SK-N-SH treated with all-trans-retinoic acid at 6 μM for 48 hours (cell line): ENCODE results near the gene ARMH4.

Source experiments
- ATAC-seq: fragments of 200-7000 bp; cut with Tn5 transposase; 3 replicates; pipeline ENCODE4 v1.9.1; 2020; ENCODE audit warnings: mild to moderate bottlenecking, moderate library complexity
- ARNTL ChIP-seq: fragments of 450-650 bp; formaldehyde crosslinking; IDR thresholded peaks from 2 replicates; pipeline ENCODE4 v1.5.0; 2020; ENCODE audit warnings: low read depth, mild to moderate bottlenecking, moderate library complexity, borderline replicate concordance
- BACH2 ChIP-seq: fragments of 250-450 bp; sonication (Bioruptor Pico); IDR thresholded peaks from 2 replicates; pipeline ENCODE4 v1.9.0; 2021; ENCODE audit warnings: mild to moderate bottlenecking, borderline replicate concordance
- CSDC2 ChIP-seq: fragments of 250-450 bp; sonication (Bioruptor Pico); IDR thresholded peaks from 2 replicates; pipeline ENCODE4 v1.5.0; 2020; ENCODE audit warnings: mild to moderate bottlenecking, moderate library complexity
- ESRRG ChIP-seq: fragments of 250-450 bp; sonication (Bioruptor Pico); IDR thresholded peaks from 2 replicates; pipeline ENCODE4 v1.6.1; 2021; ENCODE audit warnings: mild to moderate bottlenecking
- ISL1 ChIP-seq: fragments of 250-450 bp; sonication (Bioruptor Pico); IDR thresholded peaks from 2 replicates; pipeline ENCODE4 v2.1.2; 2022; ENCODE audit warnings: mild to moderate bottlenecking, moderate library complexity
- PPARA ChIP-seq: fragments of 250-450 bp; sonication (Bioruptor Pico); IDR thresholded peaks from 2 replicates; pipeline ENCODE4 v1.5.0; 2020; ENCODE audit warnings: mild to moderate bottlenecking, borderline replicate concordance
- RARB ChIP-seq: fragments of 250-450 bp; sonication (Bioruptor Pico); IDR thresholded peaks from 2 replicates; pipeline ENCODE4 v1.8.0; 2021; ENCODE audit warnings: mild to moderate bottlenecking, moderate library complexity
- SNAI2 ChIP-seq: fragments of 250-450 bp; sonication (Bioruptor Pico); IDR thresholded peaks from 2 replicates; pipeline ENCODE4 v1.5.0; 2020; ENCODE audit warnings: mild to moderate bottlenecking, moderate library complexity
- TCF4 ChIP-seq: fragments of 250-450 bp; sonication (Bioruptor Pico); IDR thresholded peaks from 2 replicates; pipeline ENCODE4 v1.8.0; 2021; ENCODE audit warnings: mild to moderate bottlenecking, moderate library complexity, borderline replicate concordance
- TOX ChIP-seq: fragments of 250-450 bp; sonication (Bioruptor Pico); IDR thresholded peaks from 2 replicates; pipeline ENCODE4 v1.8.0; 2021; ENCODE audit warnings: mild to moderate bottlenecking, moderate library complexity, borderline replicate concordance
- ZC3H10 ChIP-seq: fragments of 250-450 bp; sonication (Bioruptor Pico); IDR thresholded peaks from 2 replicates; pipeline ENCODE4 v1.5.1; 2021; ENCODE audit warnings: mild to moderate bottlenecking, moderate library complexity
- ZFP3 ChIP-seq: fragments of 250-450 bp; sonication (Bioruptor Pico); IDR thresholded peaks from 2 replicates; pipeline ENCODE4 v1.5.0; 2020; ENCODE audit warnings: mild to moderate bottlenecking, moderate library complexity
- ZFP30 ChIP-seq: fragments of 450-650 bp; formaldehyde crosslinking; IDR thresholded peaks from 2 replicates; pipeline ENCODE4 v1.5.0; 2022; ENCODE audit warnings: mild to moderate bottlenecking, moderate library complexity
- ZNF565 ChIP-seq: fragments of 450-650 bp; formaldehyde crosslinking; conservative IDR thresholded peaks from 2 replicates; pipeline ENCODE4 v1.5.0; 2020; ENCODE audit warnings: low read depth, mild to moderate bottlenecking, moderate library complexity
- ZNF70 ChIP-seq: fragments of 450-650 bp; formaldehyde crosslinking; IDR thresholded peaks from 2 replicates; pipeline ENCODE4 v1.5.0; 2020; ENCODE audit warnings: mild to moderate bottlenecking, moderate library complexity
- ZNF8 ChIP-seq: fragments of 450-650 bp; formaldehyde crosslinking; IDR thresholded peaks from 2 replicates; pipeline ENCODE4 v1.5.0; 2020; ENCODE audit warnings: mild to moderate bottlenecking, moderate library complexity
- TF ChIP-seq, protein P1 (sequence below): fragments of 250-450 bp; sonication (Bioruptor Pico); IDR thresholded peaks from 2 replicates; pipeline ENCODE4 v1.8.0; 2020; ENCODE audit warnings: mild to moderate bottlenecking, moderate library complexity, borderline replicate concordance
- TF ChIP-seq, protein P2 (sequence below): fragments of 250-450 bp; sonication (Bioruptor Pico); IDR thresholded peaks from 2 replicates; pipeline ENCODE4 v1.5.1; 2021; ENCODE audit warnings: mild to moderate bottlenecking, moderate library complexity
- TF ChIP-seq, protein P3 (sequence below): fragments of 250-450 bp; sonication (Bioruptor Pico); IDR thresholded peaks from 2 replicates; pipeline ENCODE4 v1.5.1; 2020; ENCODE audit warnings: low read depth, mild to moderate bottlenecking, moderate library complexity
- TF ChIP-seq, protein P4 (sequence below): fragments of 250-450 bp; sonication (Bioruptor Pico); IDR thresholded peaks from 2 replicates; pipeline ENCODE4 v1.5.0; 2020; ENCODE audit warnings: mild to moderate bottlenecking, moderate library complexity

ARMH4 gene

DNA sequence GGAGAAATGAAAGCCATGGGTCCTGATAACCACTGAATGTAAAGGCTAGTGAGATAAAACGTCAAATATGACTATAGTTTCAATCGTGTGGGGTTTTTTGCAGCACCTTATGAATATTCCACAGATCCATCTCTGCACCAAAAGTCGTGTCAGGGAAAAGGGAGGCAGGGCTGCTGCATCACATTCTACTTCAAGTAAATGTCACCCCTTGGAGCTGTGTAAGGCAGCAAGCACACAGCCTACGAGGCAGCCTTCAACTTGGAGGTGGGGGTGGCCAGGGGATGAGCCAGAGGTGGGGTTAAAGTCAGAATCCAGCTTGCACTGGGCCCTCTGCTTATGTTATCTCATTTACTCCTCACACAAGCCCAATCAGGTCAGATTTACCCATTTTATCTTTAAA is 90.4 kb downstream of the ARMH4 start:
- TF ChIP-seq ISL1 (CRISPR knock-in tag) (no peak), ESRRG (CRISPR knock-in tag) (no peak), PPARA (no peak), SNAI2 (no peak), ZFP3 (CRISPR knock-in tag) (no peak)
- no peak for ATAC-seq

DNA sequence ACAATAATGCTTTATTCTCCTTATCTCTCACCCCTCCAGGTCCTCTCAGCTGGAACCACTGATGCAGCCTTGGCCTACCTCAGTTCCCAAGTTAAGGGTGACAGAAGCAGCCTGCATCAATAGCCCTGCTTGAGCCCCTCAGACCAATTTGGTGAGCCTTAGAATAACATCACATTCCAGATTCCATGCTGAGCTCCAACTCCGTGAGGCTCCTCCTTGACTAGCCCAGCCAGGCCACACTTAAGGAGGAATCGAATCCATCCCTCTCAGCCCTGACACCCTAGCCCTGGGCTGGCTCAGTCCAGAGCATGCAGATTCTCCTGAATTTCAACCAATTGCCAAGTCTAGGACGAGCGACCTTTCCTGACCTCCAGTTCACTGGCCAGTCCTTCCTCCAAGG is 91.1 kb downstream of the ARMH4 start:
- ATAC-seq = no peak
- TF ChIP-seq ZNF70 (CRISPR knock-in tag) = no peak

DNA sequence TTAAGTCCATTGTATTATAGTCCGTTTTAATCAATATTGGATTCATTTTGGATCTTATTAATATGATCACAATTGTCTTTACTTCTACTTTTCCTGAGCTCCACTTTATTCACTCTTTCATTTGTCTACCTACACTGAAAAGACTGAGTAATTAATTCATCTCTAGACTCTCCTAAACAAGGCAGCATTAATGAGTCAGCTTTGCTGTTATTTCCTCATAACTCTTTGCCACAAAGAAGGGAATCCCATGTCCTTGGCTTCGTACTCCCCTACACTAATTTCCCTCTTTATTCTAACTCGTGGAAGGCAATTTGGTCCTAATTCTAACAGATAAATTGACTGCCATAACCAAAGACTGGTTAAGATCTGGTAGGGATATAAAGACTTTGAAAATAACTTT is 91.9 kb downstream of the ARMH4 start:
- TF ChIP-seq ZFP30 (CRISPR knock-in tag) (no peak), CSDC2 (CRISPR knock-in tag) (no peak), ISL1 (CRISPR knock-in tag) (no peak), PPARA (no peak), ZNF8 (no peak)
- TF ChIP-seq, protein P1, sequence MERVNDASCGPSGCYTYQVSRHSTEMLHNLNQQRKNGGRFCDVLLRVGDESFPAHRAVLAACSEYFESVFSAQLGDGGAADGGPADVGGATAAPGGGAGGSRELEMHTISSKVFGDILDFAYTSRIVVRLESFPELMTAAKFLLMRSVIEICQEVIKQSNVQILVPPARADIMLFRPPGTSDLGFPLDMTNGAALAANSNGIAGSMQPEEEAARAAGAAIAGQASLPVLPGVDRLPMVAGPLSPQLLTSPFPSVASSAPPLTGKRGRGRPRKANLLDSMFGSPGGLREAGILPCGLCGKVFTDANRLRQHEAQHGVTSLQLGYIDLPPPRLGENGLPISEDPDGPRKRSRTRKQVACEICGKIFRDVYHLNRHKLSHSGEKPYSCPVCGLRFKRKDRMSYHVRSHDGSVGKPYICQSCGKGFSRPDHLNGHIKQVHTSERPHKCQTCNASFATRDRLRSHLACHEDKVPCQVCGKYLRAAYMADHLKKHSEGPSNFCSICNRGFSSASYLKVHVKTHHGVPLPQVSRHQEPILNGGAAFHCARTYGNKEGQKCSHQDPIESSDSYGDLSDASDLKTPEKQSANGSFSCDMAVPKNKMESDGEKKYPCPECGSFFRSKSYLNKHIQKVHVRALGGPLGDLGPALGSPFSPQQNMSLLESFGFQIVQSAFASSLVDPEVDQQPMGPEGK (CRISPR knock-in tag) = no peak
- TF ChIP-seq, all 23 proteins: peak for 0
- no peak for ATAC-seq

DNA sequence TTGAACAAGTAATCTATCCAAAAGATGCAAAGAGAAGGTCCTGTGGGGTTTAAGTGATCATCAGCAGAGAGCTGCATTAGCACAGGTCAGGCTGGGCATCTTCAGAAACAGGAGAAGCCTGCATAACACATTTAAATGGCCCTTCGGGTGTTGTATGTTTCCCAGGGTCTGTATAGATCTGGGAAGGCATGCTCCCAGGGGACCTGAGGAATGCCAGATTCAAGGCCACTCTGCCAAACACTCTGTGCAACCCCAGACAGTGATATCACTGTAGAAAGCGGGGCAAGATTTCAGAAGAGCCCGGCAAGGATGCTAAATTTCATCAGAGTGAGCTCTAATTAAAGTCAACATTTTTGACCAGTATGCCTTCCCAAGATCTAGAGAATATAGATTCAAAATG is 92.9 kb downstream of the ARMH4 start:
- no peak; the same call in 2 of the 3 replicates for ATAC-seq
- TF ChIP-seq, protein P2, sequence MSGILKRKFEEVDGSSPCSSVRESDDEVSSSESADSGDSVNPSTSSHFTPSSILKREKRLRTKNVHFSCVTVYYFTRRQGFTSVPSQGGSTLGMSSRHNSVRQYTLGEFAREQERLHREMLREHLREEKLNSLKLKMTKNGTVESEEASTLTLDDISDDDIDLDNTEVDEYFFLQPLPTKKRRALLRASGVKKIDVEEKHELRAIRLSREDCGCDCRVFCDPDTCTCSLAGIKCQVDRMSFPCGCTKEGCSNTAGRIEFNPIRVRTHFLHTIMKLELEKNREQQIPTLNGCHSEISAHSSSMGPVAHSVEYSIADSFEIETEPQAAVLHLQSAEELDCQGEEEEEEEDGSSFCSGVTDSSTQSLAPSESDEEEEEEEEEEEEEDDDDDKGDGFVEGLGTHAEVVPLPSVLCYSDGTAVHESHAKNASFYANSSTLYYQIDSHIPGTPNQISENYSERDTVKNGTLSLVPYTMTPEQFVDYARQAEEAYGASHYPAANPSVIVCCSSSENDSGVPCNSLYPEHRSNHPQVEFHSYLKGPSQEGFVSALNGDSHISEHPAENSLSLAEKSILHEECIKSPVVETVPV (CRISPR knock-in tag) = no peak
- no peak for TF ChIP-seq ISL1 (CRISPR knock-in tag)
- TF ChIP-seq ZFP30 (CRISPR knock-in tag) = no peak
- no peak for TF ChIP-seq RARB (CRISPR knock-in tag)
- TF ChIP-seq, protein P3, sequence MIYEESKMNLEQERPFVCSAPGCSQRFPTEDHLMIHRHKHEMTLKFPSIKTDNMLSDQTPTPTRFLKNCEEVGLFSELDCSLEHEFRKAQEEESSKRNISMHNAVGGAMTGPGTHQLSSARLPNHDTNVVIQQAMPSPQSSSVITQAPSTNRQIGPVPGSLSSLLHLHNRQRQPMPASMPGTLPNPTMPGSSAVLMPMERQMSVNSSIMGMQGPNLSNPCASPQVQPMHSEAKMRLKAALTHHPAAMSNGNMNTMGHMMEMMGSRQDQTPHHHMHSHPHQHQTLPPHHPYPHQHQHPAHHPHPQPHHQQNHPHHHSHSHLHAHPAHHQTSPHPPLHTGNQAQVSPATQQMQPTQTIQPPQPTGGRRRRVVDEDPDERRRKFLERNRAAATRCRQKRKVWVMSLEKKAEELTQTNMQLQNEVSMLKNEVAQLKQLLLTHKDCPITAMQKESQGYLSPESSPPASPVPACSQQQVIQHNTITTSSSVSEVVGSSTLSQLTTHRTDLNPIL (CRISPR knock-in tag) = no peak
- TF ChIP-seq, protein P4, sequence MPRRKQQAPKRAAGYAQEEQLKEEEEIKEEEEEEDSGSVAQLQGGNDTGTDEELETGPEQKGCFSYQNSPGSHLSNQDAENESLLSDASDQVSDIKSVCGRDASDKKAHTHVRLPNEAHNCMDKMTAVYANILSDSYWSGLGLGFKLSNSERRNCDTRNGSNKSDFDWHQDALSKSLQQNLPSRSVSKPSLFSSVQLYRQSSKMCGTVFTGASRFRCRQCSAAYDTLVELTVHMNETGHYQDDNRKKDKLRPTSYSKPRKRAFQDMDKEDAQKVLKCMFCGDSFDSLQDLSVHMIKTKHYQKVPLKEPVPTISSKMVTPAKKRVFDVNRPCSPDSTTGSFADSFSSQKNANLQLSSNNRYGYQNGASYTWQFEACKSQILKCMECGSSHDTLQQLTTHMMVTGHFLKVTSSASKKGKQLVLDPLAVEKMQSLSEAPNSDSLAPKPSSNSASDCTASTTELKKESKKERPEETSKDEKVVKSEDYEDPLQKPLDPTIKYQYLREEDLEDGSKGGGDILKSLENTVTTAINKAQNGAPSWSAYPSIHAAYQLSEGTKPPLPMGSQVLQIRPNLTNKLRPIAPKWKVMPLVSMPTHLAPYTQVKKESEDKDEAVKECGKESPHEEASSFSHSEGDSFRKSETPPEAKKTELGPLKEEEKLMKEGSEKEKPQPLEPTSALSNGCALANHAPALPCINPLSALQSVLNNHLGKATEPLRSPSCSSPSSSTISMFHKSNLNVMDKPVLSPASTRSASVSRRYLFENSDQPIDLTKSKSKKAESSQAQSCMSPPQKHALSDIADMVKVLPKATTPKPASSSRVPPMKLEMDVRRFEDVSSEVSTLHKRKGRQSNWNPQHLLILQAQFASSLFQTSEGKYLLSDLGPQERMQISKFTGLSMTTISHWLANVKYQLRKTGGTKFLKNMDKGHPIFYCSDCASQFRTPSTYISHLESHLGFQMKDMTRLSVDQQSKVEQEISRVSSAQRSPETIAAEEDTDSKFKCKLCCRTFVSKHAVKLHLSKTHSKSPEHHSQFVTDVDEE (CRISPR knock-in tag) = no peak
- TF ChIP-seq TCF4 (CRISPR knock-in tag) = no peak
- no peak for TF ChIP-seq BACH2 (CRISPR knock-in tag)
- TF ChIP-seq ZC3H10 = no peak
- TF ChIP-seq ESRRG (CRISPR knock-in tag) = no peak
- TF ChIP-seq ARNTL = no peak
- no peak for TF ChIP-seq PPARA
- TF ChIP-seq TOX = no peak
- no peak for TF ChIP-seq ZFP3 (CRISPR knock-in tag)
- TF ChIP-seq CSDC2 (CRISPR knock-in tag) = no peak
- TF ChIP-seq ZNF70 (CRISPR knock-in tag) = no peak
- no peak for TF ChIP-seq SNAI2
- TF ChIP-seq ZNF565 (CRISPR knock-in tag) = no peak

DNA sequence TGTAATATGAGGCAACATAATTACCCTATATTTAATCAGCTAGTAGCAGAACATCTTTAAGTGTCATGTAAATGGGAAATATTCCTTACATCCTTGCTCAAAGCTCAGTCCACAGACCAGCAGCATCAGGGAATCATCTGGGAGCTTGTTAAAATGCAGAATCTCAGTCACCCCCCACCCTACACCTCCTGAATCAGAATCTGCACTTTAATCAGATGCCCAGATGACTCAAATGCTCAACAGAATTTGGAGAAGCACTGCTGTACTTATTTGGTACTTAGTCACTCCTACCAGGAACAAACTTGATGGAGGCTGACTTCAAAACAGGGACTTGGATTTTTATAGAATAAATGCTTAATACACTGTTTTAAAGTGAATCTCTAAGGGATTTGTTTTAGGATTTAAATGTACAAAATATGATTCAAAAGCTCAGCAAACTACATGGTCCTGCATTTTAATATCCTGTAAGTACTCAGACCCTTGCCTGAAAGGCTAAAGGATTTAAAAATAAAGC is 96.5 kb downstream of the ARMH4 start:
- no peak for ATAC-seq
- TF ChIP-seq ARNTL (no peak), ZNF70 (CRISPR knock-in tag) (no peak), SNAI2 (no peak), PPARA (no peak), ZFP3 (CRISPR knock-in tag) (no peak), TCF4 (CRISPR knock-in tag) (no peak)
- TF ChIP-seq, protein P3 (CRISPR knock-in tag) = no peak
- TF ChIP-seq, protein P1 (CRISPR knock-in tag) = no peak
- TF ChIP-seq, all 23 proteins: peak for 0
